DMS 273 (cell line): ENCODE measurements around the gene TMEM170A.

Experiments
- DNase-seq: peaks from one replicate; lab custom pipeline; 2025; ENCODE audit not compliant: unreplicated experiment; lab: John Stamatoyannopoulos, UW

TMEM170A gene, protein sequence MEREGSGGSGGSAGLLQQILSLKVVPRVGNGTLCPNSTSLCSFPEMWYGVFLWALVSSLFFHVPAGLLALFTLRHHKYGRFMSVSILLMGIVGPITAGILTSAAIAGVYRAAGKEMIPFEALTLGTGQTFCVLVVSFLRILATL

DNA sequence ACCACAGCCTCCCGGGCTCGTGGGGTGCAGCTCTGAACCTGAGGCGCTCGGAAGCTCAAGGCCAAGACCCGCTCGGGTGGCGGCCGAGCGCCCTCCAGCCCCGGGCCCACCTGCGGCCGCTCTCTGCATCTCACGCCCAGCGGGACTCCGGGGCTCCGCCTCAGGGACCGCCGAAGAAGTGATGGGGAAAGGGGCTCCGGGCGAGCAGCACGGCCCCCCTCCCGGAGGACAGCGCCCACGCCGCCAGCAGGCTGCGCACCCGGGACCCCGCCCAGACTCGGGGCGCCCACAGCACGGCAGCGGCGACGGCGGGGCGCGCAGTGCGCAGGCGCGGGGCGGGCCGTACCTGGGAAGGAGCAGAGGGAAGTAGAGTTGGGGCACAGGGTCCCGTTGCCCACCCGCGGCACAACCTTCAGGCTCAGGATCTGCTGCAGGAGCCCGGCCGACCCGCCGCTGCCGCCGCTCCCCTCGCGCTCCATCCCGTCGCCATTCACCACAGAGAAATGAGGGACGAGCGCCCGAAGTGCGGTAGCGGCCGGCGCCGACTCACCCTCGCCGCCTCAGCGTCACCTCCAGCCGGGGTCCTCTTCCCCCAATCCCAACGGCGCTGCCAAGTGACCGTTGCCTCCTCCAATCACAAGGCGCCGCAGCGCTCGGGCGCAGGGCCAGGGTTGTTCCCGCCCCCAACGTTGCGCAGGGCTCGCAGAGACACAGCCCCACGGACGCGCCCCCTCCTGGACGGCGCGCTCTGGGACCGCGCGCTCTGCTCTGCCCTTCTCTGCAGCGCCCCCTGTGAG is at the start of gene TMEM170A:
TSS of gene TMEM170A (minus strand) at position 568 of the 797 bp plus-strand sequence. CDS start at position 479, 89 bp downstream.
- DNase-seq = peak; percentile 100

DNA sequence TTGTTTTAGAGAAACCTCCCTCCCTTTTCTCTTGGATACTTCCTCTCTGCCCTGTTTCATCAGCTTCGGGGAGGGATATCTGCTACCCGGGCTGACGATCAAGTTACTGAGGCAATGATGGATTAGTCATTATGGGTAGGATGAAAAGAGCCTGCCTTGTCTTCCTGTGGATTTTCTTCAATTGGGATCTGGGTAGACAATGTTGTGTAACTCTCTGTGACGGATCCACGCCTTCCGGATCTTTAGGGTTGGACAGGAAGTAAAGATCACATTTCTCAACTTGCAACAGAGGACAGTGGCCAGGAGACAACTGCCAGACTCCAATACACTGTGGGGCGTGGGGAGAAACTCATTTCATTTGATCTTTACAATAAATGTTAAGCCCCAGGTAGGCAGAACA is 42.1 kb upstream of the TMEM170A start:
- no peak for DNase-seq

DNA sequence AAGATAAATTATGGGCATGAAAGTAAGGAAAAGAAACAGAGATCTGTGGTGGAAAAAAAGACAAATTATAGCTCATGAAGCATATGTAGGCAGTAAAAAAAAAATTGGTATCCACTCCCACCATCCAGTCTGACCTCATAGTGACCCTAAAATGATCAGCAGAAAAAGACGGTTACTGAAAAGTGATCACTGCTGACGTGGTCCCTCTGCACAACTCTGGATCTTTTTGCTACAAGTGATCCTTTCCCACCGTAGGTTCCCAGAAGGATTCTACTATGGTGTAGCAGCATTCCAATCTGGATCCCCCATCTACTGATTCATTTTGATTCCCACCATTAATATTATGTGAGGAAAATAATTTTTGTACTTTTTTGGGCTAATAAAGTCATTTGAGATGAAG is 41.6 kb upstream of the TMEM170A start:
- no peak for DNase-seq

DNA sequence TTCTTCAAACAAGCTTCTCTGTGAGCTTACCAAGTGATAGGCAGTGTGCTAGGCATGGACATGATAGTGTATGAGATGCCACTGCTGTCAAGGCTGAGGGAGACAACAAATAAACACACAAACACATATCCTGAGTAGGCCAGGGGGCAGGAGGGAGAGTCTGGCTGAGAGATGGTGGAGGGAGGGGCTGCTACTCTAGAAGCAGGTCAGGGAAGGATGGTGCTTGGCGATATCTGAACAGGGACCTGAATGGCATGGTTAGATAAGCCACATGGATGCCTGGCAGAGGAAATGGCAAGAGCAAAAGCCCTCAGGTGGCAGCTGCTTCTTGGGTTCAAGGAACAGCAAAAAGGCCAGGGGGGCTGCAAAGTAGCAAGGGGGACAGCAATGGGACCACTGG is 39.3 kb upstream of the TMEM170A start:
- no peak for DNase-seq

DNA sequence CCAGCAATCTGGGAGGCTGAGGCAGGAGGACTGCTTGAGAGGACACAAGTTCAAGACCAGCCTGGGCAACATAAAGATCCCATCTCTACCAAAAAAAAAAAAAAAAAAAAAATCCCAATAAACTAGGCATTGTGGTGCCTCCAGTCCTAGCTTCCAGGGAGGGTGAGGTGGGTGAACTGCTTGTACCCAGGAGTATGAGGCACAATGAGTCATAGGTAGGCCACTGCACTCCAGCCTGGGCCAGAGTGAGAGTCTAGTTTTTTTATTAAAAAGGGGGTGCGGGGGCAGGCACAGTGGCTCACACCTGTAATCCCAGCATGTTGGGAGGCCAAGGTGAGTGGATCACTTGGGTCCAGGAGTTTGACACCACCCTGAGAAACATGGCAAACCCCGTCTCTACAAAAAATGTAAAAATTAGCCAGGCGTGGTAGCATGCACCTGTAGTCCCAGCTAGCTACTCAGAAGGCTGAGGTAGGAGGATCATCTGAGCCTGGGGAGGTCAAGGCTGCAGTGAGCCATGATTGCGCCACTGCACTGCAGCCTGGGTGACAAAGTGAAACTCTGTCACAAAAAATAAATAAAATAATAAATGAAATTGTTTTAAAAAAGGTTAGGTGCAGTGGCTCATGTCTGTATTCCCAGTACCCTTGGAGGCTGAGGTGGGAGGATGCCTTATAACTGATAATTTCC is 38.6 kb upstream of the TMEM170A start:
- no peak for DNase-seq

DNA sequence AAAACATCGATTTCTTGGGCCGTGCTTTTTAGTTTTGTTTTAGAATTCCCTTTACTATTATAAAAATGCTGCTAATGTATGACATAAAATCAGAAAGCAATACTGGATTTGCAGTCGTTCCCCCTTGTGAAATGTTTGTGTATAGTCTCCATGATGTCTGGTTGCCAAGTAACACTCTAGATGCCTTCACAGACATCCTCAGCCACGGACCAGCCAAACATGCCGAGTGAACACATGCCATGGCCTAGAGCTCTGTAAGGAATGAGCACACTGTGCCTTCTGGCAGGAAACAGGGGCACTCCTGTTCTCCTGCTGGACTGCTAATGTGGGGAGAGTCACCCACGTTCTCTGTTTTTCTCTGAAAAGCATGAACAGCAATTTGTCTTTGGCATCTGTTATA is 37.3 kb upstream of the TMEM170A start:
- DNase-seq = peak; percentile 56

DNA sequence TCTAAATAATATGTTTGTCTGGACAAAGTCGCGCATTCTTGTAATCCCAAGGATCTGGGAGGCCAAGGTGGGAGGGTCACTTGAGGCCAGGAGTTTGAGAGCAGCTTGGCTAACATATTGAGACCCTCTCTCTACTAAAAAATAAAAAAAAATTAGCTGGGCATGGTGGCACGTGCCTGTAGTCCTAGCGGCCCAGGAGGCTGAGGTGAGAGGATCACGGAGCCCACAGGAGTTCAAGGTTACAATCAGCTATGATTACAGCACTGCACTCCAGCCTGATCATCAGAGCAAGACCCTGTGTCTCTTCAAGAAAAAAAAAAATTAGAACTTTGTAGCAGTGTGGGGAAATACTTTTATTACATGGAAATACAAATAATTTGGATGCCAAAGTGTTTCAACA is 36.9 kb upstream of the TMEM170A start:
- DNase-seq = no peak

DNA sequence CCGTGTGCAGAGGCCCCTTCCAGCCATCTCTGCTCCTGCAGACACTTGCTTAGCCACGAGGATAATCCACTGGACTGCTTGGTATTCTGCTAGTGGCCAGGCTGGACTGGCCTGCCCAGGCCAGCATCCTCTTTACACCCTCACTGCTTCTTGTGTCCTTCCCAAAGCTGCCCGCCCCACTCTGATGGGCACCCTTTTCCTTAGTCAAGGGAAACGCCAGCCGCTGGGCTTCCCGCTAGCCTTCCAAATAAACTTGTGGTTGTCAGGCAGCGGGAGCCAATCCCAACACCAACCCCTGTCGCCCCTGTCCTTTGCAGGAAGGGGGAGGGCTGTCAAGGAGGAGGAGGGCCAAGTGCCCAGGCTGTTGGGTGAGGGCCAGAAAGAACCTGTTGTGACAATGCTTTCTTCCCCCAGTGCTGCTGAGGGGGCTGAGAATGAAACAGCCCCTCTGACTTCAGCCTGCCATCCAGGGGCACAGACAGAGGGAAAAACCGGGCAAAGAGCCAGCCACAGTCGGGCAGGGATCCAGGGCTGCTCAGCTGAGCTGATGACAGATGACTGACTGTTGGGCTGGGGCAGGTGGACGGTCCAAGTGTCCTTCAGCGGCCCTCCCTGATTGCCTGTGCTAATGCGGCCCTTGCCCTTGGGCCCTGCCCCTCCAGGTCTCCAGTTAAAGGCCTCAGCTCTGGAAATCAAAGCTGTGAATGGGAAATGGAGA is 34.3 kb upstream of the TMEM170A start:
- DNase-seq = peak; percentile 81

DNA sequence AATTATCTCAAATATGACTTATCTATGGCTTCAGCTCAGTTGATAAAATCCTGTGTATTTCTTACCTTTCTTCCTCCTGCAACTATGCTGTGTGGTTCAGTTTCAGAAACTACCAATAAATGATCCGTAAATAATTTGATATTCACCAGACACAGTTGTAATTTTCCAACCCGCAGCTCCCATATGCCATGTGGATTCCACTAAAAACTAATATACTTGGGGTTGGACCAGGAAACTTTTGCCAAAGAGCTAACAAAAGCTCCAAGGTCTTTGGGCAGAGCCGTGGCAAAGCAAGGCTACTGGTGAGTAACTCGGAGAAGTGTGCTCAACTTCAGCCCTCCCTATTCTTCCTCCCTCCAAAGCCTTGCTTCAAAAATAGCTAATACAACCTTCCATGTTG is 33.1 kb upstream of the TMEM170A start:
- DNase-seq = peak; percentile 67

DNA sequence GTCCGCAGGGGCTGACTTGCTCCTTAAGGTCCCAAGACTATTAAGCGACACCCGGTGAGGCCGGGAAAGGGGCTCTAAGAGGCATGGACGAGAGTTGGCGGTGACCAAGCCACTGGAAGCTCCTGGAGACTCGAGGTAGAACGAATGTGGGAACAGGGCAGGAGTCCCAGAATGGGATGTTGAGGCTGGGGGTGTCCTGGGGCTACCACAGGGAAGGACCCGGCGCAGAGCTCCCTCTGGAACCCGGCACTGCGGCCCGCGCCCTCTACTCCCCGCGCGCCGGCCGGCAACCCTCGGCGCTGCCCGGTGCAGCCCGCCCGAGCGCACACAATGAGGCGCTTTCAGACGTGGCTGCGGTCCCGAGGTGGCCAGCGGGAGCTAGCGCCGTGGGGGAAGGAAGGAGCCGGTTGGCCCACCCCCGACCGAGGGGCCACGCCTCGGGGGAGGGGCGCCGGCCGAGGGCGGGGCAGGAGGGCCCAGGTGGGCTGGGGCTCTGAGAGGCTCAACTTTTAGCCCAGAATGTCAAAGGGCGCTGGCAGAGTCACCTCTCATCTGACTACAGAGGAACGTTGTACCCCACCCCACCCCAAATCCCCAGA is 30.7 kb upstream of the TMEM170A start, which contains the start of gene CHST6:
TSS of gene CHST6 (minus strand) at position 366 of the 599 bp plus-strand sequence. CDS start 15,613 bp downstream, outside the sequence.
- peak; percentile 78 for DNase-seq

DNA sequence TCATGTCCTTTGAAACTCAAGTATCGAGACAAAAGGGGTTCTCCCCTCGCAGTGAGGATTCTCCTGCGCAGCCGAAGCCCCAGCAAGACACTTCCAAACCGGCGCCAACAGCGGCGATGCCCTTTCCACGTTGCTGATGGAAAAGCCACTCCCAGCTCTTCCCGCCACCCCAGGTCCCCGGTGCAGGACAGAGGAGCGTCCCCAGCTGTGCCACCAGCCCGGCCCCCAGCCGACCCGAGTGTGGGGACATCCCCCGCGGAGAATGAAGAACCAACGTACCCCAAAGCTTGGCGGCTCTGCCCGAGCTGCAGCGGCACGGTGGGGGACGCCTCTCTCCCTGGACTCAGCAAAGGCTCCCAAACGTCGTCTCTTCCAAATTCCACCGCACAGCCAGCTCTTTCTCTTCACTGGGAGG is 30.2 kb upstream of the TMEM170A start:
- peak; percentile 47 for DNase-seq

DNA sequence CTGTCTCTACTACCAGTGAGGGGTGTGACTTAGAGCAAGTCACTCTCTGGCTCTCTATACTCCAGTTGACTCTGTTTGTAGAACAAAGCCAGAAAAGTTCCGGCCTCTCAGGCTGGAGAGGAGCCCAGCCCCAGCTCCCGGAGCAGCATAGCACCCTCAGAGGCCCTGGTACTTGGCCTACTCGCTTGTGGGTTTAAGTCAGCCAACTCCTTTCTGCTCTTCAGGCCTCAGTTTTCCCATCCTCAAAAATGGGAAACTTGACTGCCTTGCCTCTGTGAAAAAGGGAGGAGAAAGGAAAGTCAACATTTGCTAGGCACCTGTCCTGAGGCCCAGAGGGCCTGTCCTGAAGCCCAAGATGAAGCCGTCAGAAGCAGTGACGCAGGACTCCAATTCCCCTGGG is 29.7 kb upstream of the TMEM170A start:
- DNase-seq = no peak

DNA sequence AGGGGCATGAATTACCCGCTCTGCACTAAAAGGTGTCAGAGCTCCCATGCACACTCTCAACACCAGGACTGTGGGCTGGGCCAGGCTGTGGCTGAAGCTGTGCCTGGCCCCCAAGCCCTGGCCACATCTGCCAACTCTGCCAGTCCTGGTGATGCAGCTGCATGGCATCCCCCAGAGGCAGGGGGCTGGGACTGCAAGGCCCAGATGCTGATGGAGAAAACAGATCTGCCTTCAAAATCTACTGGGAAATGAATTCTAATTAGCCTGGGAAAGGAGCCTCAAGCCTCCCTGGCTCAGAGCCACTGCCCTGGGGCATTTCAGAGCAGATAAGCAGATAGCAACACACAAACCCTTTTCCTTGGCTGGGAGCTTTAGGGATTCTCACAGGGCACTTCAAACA is 27.4 kb upstream of the TMEM170A start:
- peak; percentile 95 for DNase-seq

DNA sequence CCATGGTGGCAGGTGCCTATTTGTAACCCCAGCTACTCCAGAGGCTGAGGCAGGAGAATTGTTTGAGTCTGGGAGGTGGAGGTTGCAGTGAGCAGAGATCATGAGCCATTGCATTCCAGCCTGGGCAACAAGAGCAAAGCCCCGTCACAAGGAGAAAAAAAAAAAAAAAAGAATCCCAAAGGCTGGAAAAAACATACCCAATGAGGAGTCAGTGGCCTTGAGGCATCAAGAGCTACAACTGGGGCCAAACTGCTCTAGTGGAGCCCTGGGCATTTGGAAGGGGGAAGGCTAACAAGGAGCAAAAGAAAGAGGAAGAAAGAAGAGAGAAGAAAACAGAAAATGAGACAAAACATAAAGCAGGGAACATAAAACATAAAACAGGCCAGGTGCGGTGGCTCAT is 23.8 kb upstream of the TMEM170A start:
- no peak for DNase-seq

DNA sequence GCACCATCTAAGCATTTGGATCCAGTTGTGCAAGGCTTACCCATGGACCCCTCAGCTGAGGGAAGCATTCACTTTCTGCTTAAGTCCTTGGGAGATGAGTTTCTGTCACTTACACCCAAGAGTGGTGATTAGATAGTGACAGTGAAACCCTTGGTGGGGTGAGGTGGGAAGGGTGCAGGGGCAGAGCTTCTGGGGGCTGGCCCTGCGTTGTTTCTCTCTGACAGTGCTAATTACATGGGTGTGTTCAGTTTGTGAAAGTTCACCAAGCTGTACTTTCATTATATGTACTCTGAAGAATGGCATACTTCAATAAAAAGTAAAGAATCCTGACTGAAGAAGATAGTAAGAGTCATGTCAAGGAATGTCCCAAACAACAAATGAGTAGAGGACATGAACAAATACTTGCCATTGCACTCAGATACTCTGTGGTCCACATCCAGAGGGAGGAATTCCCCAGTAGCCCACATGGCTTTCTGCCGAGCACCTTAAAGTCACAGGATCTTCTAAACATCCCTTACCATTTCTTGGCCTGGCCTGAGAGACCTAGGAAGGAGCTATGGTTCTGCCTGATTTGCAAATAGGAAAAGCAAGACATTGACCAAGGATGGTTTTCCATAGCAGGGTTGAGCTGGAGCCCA is 22.3 kb upstream of the TMEM170A start:
- no peak for DNase-seq

DNA sequence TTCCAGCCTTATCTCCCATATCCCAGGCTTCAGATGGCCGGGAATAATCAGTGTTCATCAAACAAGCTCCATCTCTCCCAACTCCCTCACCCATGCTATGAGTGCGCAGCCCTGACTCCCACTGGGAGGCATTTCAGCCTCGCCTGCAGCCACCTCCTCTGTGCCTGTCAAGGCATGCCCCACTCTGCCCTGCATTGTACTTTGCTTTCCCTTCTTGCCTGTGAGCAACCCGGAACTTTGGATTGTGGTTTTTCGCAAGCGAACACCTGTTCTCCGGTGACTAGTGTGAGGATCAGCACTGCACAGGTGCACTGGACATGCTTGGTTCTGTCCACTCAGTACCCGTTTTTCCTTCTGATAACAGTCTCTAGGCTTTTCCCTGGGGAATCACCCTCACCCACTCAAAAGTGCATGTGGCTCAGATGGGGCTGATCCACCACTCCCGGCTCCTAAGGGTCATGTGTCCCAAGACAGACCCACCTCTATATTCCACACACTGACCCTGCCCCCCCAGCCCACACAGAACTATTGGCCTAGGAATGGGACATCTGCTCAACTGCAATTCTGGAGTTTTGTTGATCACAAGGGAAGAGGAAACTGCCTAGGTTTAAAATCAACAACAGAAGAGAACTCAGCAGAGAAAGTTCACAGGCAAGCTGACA is 21.7 kb upstream of the TMEM170A start:
- DNase-seq = peak; percentile 59

DNA sequence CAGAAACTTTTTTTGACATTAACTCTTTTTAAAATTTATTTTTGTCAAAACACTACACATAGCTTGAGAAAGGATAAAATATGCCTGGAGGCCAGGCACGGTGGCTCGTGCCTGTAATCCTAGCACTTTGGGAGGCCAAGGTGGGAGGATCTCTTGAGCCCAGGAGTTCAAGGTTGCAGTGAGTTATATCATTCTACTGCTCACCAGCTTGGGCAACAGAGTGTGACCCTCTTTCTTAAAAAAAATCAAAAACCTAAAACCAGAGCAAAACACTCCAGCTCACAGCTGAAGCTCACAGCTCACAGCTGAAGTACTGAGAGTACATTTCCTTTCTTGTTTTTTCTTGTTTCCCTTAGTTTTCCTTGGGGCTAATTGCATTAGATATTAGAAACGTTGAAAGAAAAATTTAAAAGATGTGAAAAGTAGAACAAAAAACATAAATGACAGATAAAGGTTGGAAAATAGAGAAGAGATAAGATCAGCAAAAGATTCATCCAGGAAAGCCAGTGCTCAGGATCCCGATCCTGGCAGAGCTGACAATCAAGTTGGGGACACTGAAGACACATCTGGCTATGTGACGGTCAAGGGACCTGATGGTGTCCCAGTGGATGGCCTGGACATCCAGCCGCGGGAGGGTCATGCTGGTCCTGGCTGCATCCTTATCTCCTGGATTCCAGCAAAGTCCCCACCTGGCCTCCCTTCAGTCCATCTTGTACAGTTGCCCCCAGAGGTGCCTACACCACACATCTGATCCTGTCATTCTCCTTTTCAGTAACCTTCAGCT is 20.9 kb upstream of the TMEM170A start:
- DNase-seq = no peak

DNA sequence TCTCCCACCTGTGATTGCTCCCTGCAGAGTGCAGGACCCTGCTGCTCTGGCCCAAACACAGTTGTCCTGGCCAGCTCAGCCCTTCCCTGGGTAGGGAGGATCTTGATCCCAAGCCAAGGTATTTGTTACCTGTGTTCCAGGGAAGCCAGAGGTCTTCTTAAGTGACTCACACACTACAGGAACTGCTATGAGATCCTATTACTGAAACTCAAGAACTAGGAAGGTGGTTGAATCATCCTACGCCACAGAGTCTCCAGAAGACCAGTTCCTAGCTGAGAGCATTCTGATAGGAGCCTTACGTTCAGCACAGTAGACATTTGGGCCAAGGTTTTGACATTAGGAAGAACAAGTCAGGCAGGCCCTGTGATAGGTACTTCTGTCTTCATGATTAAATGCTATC is 18.7 kb upstream of the TMEM170A start:
- DNase-seq = no peak
